GM12892 (cell line): Measurements from ENCODE around the gene GPR55.

Source experiments
- POLR2A ChIP-seq: IDR thresholded peaks from 2 replicates; pipeline ENCODE4 v1.6.1; 2011; ENCODE audit warnings: low read depth, low read length, control low read depth
- POLR2AphosphoS5 ChIP-seq: IDR thresholded peaks from 2 replicates; pipeline ENCODE4 v1.6.1; 2011; ENCODE audit warnings: low read depth, low read length, control low read depth
- TAF1 ChIP-seq: IDR thresholded peaks from 2 replicates; pipeline ENCODE4 v1.6.1; 2011; ENCODE audit warnings: low read depth, mild to moderate bottlenecking, control low read depth, low read length, borderline replicate concordance

DNA sequence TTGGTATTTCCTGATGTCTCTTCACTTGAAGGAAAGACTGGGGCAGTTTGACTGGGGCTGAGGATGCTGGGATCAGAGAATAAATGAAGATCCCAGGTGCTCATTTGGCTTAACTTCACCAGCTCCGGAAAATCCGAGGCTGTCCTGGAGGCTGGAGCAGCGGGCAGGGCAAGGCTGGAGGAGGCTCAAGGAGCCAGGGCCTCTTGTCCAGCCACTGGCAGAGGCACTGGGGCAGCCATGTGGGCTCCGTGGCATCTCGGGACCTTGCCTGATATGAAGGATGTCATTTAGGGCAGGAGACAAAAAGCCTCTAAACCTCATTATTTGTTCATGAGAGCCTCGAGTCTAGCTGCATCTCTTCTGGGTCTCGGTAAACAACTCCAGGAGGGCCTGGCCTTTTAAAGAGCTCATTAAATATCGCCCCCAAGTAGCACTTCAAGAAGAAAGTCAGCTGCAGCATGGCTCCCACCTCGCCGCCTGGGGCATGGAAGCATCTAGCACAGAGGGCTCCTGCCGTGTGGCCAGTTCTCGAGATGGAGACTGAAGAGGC, 13.5 kb upstream of the GPR55 start:
- TF ChIP-seq TAF1 (no peak), POLR2A (no peak), POLR2AphosphoS5 (no peak)
